ENCODE data around the gene PLEKHM3.

GRCh38 chr2:207839028-207839427 lies 186.3 kb downstream of the PLEKHM3 start:
- TF ChIP-seq, protein P1, sequence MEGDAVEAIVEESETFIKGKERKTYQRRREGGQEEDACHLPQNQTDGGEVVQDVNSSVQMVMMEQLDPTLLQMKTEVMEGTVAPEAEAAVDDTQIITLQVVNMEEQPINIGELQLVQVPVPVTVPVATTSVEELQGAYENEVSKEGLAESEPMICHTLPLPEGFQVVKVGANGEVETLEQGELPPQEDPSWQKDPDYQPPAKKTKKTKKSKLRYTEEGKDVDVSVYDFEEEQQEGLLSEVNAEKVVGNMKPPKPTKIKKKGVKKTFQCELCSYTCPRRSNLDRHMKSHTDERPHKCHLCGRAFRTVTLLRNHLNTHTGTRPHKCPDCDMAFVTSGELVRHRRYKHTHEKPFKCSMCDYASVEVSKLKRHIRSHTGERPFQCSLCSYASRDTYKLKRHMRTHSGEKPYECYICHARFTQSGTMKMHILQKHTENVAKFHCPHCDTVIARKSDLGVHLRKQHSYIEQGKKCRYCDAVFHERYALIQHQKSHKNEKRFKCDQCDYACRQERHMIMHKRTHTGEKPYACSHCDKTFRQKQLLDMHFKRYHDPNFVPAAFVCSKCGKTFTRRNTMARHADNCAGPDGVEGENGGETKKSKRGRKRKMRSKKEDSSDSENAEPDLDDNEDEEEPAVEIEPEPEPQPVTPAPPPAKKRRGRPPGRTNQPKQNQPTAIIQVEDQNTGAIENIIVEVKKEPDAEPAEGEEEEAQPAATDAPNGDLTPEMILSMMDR (IDR thresholded peaks at IDR 0.05): no peak
- TF ChIP-seq EP300 (IDR thresholded peaks at IDR 0.05) (no peak), POLR2A (IDR thresholded peaks at IDR 0.05) (no peak)
